PC-3 (cell line): ENCODE results near the gene NRCAM. TPM values are rescaled to one million over a fixed set of nuclear protein-coding genes. Genes with fewer than 3 reads are reported as not detected.

ENCODE experiments used
- ATAC-seq: fragments of 200-7000 bp; cut with Tn5 transposase; 2 replicates; pipeline ENCODE4 v1.9.1; 2020; ENCODE audit warnings: mild to moderate bottlenecking, moderate library complexity
- BruUV-seq: library from RNA; stranded (reverse); fragments of 400-500 nt; replicated peaks from 2 replicates; lab custom pipeline; 2021; lab: Mats Ljungman, UMichigan
- CTCF ChIA-PET: fragments of 300-600 bp; sonication (Branson Sonifier 250); formaldehyde crosslinking; loops from one replicate; lab custom pipeline; 2022; ENCODE audit warnings: antibody characterized with exemption; lab: Charles Lee
- POLR2A ChIA-PET: fragments of 300-600 bp; sonication (Branson Sonifier 250); formaldehyde crosslinking; loops from one replicate; lab custom pipeline; 2022; ENCODE audit warnings: antibody characterized with exemption; ENCODE audit not compliant: unreplicated experiment; lab: Charles Lee
- DNase-seq: peaks from one replicate; pipeline ENCODE4 v3.0.0-alpha.2; 2015
- H2AFZ ChIP-seq: fragments of 300-600 bp; sonication (generic); 2 replicates; pipeline ENCODE4 v1.6.0; 2016; ENCODE audit warnings: antibody characterized with exemption, low read length
- H3F3A ChIP-seq: fragments of 300-600 bp; sonication (generic); one replicate; pipeline ENCODE4 v1.6.0; 2017; ENCODE audit warnings: antibody characterized with exemption, low read length, control low read depth, mild to moderate bottlenecking; ENCODE audit not compliant: unreplicated experiment
- H3K27ac ChIP-seq: fragments of 300-600 bp; sonication (generic); 2 replicates; pipeline ENCODE4 v1.5.1; 2016; ENCODE audit warnings: mild to moderate bottlenecking, low read length
- H3K27me3 ChIP-seq: fragments of 300-600 bp; sonication (generic); 2 replicates; pipeline ENCODE4 v1.6.1; 2016; ENCODE audit warnings: low read length, mixed read lengths
- H3K36me3 ChIP-seq: fragments of 300-600 bp; sonication (generic); 2 replicates; pipeline ENCODE4 v1.6.1; 2016; ENCODE audit warnings: low read depth, mixed run types, low read length, mixed read lengths
- H3K4me1 ChIP-seq: fragments of 300-600 bp; sonication (generic); 2 replicates; pipeline ENCODE4 v1.5.1; 2016; ENCODE audit warnings: low read length; ENCODE audit not compliant: insufficient read depth
- H3K4me2 ChIP-seq: fragments of 300-600 bp; sonication (generic); 2 replicates; pipeline ENCODE4 v1.6.0; 2016; ENCODE audit warnings: low read length
- H3K4me3 ChIP-seq: fragments of 300-600 bp; sonication (generic); 2 replicates; pipeline ENCODE4 v1.5.1; 2016; ENCODE audit warnings: mild to moderate bottlenecking, low read length, mixed read lengths
- H3K79me2 ChIP-seq: fragments of 300-600 bp; sonication (generic); 2 replicates; pipeline ENCODE4 v1.6.1; 2017; ENCODE audit warnings: low read length, mixed read lengths
- H3K9ac ChIP-seq: fragments of 300-600 bp; sonication (generic); 2 replicates; pipeline ENCODE4 v1.6.0; 2016; ENCODE audit warnings: mild to moderate bottlenecking, low read length
- H3K9me2 ChIP-seq: fragments of 300-600 bp; sonication (generic); replicated peaks from 2 replicates; pipeline ENCODE4 v1.6.1; 2016; ENCODE audit warnings: mixed run types, low read length, mixed read lengths
- H3K9me3 ChIP-seq: fragments of 300-600 bp; sonication (generic); 2 replicates; pipeline ENCODE4 v1.6.1; 2016; ENCODE audit warnings: low read length, mixed read lengths
- H4K20me1 ChIP-seq: fragments of 300-600 bp; sonication (generic); 2 replicates; pipeline ENCODE4 v1.6.1; 2016; ENCODE audit warnings: low read length, mixed read lengths
- EZH2 ChIP-seq: fragments of 300-600 bp; sonication (generic); IDR thresholded peaks from one replicate; pipeline ENCODE4 v1.6.1; 2017; ENCODE audit warnings: antibody characterized with exemption, mild to moderate bottlenecking, low read length; ENCODE audit not compliant: unreplicated experiment
- EZH2phosphoT487 ChIP-seq: fragments of 300-600 bp; sonication (generic); IDR thresholded peaks from 2 replicates; pipeline ENCODE4 v1.6.1; 2018; ENCODE audit warnings: mild to moderate bottlenecking, antibody characterized with exemption, low read length, borderline replicate concordance
- intact Hi-C: fragments of 100-400 bp; cut with micrococcal nuclease; formaldehyde crosslinking; loops from 2 replicates; pipeline ENCODE4 v1.9.0; 2023
- total RNA-seq: library from RNA; depleted of rRNA; stranded (reverse); fragments of >200 nt; gene quantifications from 2 replicates; pipeline ENCODE4 v1.2.3, GENCODE V29; 2014
- TF ChIP-seq, protein P1 (sequence below): fragments of 300-600 bp; sonication (generic); conservative IDR thresholded peaks from 2 replicates; pipeline ENCODE4 v1.5.1; 2017; ENCODE audit warnings: antibody characterized with exemption, low read depth, mild to moderate bottlenecking, low read length

Gene NRCAM
- total RNA-seq, 1 experiment from 2014 or later: not detected

DNA sequence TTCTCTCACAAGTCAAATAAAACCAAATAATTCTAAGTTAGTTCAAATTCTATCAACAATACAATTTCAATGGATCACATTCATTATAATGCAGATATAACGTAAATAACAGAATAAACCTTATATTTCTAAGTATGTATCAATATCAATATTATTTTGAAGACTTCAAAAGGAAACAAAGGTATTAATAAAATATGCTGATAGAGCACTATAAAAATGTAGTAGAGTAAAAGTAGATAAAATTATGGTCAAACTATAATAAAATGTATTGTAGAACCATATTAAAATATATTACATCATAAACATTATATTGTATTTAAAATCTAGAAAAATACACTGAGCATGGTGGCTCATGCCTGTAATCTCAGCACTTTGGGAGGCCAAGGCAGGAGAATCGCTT is 23.5 kb upstream of the NRCAM start:
- H3K36me3 ChIP-seq: peaks cover 5% of the 10 kb centered on the region; the same call in 1 of the 2 replicates
- ATAC-seq: no peak

DNA sequence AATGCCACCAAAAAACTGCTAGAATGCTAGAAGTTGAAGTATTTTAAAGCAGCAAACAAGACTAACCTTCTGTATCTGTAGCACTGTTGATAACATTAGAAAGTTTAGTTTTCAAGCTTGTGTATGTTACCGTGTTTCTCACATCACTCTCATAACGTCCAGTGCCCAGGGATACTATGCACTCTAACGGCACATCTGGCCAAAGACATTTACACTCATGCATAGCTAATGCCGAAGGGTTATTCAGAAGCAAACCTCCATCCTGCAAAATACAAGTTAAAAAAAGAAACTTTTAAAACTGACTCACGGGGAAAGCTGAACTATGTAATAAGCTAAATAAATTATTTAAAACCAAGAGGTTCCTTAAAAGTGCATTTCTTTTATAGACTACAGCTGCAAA is 22.9 kb upstream of the NRCAM start:
- POLR2A ChIA-PET: no interaction called here
- H3K9me3 ChIP-seq: no peaks in the 10 kb centered on the region
- no peak for DNase-seq
- ATAC-seq: no peak
- no peaks in the 10 kb centered on the region for H4K20me1 ChIP-seq
- no peak for TF ChIP-seq EZH2
- TF ChIP-seq, protein P1, sequence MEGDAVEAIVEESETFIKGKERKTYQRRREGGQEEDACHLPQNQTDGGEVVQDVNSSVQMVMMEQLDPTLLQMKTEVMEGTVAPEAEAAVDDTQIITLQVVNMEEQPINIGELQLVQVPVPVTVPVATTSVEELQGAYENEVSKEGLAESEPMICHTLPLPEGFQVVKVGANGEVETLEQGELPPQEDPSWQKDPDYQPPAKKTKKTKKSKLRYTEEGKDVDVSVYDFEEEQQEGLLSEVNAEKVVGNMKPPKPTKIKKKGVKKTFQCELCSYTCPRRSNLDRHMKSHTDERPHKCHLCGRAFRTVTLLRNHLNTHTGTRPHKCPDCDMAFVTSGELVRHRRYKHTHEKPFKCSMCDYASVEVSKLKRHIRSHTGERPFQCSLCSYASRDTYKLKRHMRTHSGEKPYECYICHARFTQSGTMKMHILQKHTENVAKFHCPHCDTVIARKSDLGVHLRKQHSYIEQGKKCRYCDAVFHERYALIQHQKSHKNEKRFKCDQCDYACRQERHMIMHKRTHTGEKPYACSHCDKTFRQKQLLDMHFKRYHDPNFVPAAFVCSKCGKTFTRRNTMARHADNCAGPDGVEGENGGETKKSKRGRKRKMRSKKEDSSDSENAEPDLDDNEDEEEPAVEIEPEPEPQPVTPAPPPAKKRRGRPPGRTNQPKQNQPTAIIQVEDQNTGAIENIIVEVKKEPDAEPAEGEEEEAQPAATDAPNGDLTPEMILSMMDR: no peak
- TF ChIP-seq EZH2phosphoT487: no peak
- no peaks in the 10 kb centered on the region for H3F3A ChIP-seq
- CTCF ChIA-PET: no interaction called here
- no peak overlapping the region for H3K27ac ChIP-seq
- no peak overlapping the region for H2AFZ ChIP-seq
- H3K36me3 ChIP-seq: peaks cover 5% of the 10 kb centered on the region; the same call in 1 of the 2 replicates
- H3K9ac ChIP-seq: no peak overlapping the region
- no peaks in the 10 kb centered on the region for H3K9me2 ChIP-seq
- H3K4me3 ChIP-seq: no peak overlapping the region
- H3K79me2 ChIP-seq: no peaks in the 10 kb centered on the region
- H3K27me3 ChIP-seq: no peaks in the 10 kb centered on the region
- intact Hi-C loops: no loop called here
- no TSS peak for BruUV-seq
- H3K4me2 ChIP-seq: no peak overlapping the region
- no peaks in the 10 kb centered on the region for H3K4me1 ChIP-seq

More for the DNA sequence above, 23.5 kb upstream of the NRCAM start:
- Histone ChIP-seq H4K20me1 (no peaks in the 10 kb centered on the region), H3K4me3 (no peak overlapping the region), H3K9me2 (no peaks in the 10 kb centered on the region), H3F3A (no peaks in the 10 kb centered on the region), H2AFZ (no peak overlapping the region), H3K27me3 (no peaks in the 10 kb centered on the region), H3K27ac (no peak overlapping the region), H3K9me3 (no peaks in the 10 kb centered on the region), H3K4me1 (no peaks in the 10 kb centered on the region), H3K79me2 (no peaks in the 10 kb centered on the region), H3K9ac (no peak overlapping the region), H3K4me2 (no peak overlapping the region)
- no peak for DNase-seq
- POLR2A ChIA-PET: no interaction called here
- CTCF ChIA-PET: no interaction called here
- TF ChIP-seq, protein P1: no peak
- TF ChIP-seq EZH2 (no peak), EZH2phosphoT487 (no peak)
- no TSS peak for BruUV-seq
- intact Hi-C loops: no loop called here

DNA sequence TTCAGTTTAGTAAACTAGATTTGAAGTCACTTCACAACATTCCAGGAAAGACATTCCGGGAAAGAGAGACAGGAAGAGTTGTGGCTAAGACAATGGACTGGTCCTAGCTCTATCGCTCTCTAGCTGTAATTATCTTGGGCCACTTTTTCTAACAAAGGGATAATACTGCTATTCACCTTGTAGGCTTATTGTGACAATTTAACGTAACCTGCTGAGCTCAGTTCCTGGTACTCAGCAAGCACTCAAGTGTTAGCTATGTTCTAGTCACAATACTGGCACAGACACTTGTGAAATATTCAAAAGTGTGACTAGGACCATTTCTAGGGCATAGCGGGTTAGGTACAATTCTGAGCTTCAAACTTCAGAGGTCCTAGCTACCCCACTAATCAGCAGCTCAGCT is 12.0 kb upstream of the NRCAM start:
- H3K9me3 ChIP-seq: no peaks in the 10 kb centered on the region
- no peak overlapping the region for H3K4me3 ChIP-seq
- DNase-seq (no peak), ATAC-seq (no peak)
- no peak overlapping the region for H2AFZ ChIP-seq
- H3K9me2 ChIP-seq: no peaks in the 10 kb centered on the region
- ChIA-PET CTCF (no interaction called here), POLR2A (no interaction called here)
- no TSS peak for BruUV-seq
- no peaks in the 10 kb centered on the region for H4K20me1 ChIP-seq
- H3K4me2 ChIP-seq: no peak overlapping the region
- intact Hi-C loops: no loop called here
- H3K79me2 ChIP-seq: no peaks in the 10 kb centered on the region
- no peaks in the 10 kb centered on the region for H3F3A ChIP-seq
- H3K27ac ChIP-seq: no peak overlapping the region
- no peak for TF ChIP-seq EZH2phosphoT487
- TF ChIP-seq, protein P1: no peak
- no peak for TF ChIP-seq EZH2
- no peaks in the 10 kb centered on the region for H3K36me3 ChIP-seq
- H3K9ac ChIP-seq: no peak overlapping the region
- peaks cover 18% of the 10 kb centered on the region; the same call in 1 of the 2 replicates for H3K27me3 ChIP-seq
- H3K4me1 ChIP-seq: no peaks in the 10 kb centered on the region
